Kasumi-1 (cell line): ENCODE data around the gene NEIL1.

Source experiments
- DNase-seq, 2 experiments: peaks; one replicate each; lab custom pipeline; 2025; lab: John Stamatoyannopoulos, UW

Gene NEIL1

DNA sequence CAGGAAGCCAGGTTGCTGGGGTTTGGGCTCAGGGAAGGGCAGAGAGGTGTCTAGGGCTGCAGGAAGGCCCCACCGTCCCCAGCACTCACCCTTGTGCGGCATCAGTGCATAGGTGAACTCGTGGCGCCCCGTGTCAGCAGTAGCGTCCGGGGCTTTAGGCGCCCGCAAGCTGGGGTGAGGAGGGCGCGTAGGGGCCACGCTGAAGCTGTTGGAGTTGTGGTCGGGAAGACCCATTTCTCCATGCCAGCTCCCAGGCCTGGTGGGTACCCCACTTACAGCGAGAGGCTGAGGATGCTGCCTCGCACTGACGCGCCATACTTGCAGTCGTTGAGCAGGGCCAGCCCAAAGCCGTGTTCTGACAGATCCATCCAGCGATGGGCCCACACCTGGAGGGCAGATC lies 9.7 kb downstream of the NEIL1 start:
- DNase-seq = no peak

DNA sequence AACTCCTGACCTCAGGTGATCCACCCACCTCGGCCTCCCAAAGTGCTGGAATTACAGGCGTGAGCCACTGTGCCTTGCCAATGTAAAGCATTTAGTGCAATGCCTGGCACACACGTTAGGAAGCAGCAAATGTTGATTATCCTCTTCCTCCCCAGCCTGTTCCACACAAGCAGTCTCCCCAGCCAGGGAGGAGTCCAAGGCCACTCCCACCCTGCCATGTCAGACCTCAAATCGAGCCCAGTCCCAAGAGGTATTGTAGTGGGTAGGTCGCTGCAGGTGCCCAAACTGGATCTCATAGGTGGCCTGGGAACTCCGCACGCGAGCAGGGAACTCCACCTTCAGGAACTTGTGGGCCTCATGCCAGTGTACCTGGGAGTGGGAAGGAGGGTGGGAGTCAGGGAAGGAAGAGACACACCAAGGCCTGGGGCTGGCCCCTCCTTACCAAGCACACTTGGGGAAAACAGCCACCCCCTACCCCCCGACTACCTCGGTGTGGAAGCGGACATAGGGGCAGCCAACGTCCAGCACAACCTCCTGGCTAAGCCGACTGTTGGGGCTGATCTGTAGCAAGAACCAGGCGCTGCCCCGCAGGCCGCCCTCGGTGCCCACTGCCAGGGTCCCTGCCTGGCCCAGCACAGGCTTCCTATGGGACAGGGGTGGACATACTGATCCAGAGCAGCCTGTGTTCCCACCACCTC lies 11.3 kb downstream of the NEIL1 start:
- DNase-seq = no peak

DNA sequence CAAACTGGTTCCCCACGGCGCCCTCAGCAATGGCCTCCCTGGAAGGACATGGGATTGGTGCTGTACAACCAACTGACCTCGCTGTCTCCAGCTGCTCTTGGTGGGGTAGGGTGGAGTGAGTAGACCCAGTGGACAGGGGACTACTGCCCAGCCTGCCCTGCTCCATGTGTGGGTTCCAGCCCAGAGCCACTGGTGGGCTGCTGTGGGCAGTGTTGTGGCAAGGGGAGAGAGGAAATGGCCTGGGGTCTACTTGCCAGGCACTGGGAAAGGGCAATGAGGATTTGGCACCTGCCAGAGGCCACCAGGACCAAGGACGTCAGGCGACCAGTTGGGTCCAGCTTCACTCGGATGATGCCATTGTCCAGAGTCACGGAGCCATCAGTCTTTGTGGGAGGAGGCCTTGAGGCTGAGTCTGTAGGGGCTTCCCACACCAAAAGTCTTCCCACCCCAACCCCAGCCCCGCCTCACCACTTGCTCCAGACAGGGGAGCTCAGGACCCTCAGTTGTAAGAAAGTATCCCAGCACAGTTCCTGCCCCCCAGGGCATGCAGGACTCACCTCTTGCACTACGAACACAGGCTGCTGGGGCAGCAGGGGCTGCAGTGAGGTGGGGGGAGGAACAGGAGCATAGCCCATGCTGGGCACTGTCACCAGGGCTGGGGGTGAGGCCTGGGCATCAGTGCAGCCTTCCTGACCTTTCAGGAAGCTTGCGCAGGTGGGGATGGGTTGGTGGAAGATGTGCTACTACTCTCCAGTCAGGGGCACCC lies 12.1 kb downstream of the NEIL1 start:
- DNase-seq = no peak

DNA sequence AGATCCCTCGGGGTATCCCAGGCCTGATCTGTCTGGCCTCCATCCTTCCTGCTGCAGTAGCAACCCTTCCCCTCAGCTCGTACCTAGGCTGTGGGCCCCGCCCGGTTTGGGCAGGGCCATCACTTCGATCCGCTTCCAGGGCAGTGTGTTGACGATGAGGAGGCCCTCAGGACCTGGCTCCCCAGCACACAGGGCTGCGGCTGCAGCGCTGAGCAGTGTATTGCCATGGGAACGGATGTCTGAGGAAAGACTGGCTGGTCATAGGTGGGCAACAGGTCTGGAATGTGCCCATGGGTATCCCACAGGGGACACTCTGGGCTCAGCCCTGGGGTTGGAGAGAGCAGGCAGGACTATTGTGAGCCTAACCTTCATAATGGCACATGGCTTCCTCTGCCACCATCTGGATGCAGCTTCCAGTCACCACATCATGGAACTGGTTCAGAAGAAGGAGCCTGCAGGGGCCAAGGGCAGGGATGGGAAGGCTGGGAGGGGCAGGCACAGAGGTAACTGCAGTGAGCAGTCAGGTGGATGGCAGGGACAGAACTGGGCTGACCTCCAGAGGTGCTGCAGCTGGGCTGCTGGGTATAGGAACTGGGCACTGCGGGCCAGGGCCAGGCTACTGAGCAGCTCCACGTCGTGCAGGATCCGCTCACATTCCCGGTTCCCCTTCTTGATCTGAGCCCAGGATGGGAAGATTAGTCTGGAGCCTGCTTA lies 12.9 kb downstream of the NEIL1 start:
- no peak for DNase-seq

DNA sequence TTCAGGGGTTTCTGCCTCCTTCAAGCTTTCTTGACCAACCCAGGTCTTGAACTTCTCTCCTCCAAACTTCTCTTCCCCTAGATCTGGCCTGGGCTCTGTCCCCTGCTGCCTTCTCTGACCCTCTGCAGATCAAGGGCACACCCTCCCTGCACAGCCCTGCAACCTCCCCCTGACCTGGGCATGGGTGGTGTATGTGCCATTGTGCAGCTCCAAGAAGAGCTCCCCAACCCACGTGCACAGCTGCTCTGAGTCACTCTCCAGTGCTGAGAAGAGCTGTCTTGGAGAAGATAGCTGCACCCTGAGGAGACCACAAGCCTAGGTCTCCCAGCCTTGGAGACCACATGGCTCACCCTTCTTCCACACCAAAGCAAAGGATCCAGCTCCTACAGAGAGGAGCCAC lies 13.6 kb downstream of the NEIL1 start:
- DNase-seq = no peak

DNA sequence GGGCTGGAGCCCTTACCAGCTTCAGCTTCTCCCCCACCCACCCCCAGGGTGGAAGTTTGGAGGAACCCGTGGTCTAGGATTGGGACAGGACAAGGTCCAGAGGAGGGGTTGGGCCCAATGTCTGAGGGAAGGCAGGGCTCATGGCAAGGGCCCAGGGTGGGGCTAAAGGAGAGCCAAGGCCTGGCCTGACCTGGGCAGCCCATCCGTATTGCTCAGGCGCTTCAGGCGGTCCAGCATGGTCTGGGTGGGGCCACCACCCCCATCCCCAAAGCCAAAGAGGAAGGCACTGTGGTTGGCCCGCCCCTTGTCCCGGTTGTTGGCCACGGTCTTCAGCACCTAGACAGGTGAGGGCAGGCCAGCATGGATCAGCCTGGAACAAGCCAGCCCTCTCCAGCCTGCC lies 14.0 kb downstream of the NEIL1 start:
- DNase-seq = no peak

DNA sequence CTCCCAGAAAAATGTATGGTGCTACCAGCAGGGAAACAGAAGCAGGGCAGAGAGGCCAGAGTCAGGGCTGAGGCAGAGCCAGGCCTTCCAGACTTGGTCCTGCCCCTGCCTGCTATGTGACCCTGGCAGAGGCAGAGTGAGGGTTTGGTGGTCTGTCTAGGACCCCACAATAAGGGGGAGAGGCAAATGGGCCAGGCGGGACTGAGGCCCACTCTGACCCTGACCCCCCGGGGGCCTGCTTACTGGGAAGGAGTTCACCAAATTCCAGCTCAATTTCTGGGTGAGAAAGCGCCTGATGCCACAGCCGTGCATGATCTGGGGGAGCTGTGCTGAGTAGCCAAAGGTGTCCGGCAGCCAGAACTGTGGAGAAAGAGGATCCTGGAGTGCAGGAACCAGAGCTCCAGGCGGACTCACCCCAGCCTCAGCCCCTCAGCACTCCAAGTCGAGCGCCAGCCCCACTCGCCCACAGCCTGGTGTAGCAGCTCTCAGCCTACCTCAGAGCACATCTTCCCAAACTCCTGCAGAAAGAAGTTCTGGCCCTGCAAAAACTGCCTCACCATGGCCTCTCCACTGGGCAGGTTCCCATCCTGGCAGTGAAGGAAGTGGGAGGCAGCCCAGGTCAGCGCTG lies 14.6 kb downstream of the NEIL1 start:
- DNase-seq = no peak

DNA sequence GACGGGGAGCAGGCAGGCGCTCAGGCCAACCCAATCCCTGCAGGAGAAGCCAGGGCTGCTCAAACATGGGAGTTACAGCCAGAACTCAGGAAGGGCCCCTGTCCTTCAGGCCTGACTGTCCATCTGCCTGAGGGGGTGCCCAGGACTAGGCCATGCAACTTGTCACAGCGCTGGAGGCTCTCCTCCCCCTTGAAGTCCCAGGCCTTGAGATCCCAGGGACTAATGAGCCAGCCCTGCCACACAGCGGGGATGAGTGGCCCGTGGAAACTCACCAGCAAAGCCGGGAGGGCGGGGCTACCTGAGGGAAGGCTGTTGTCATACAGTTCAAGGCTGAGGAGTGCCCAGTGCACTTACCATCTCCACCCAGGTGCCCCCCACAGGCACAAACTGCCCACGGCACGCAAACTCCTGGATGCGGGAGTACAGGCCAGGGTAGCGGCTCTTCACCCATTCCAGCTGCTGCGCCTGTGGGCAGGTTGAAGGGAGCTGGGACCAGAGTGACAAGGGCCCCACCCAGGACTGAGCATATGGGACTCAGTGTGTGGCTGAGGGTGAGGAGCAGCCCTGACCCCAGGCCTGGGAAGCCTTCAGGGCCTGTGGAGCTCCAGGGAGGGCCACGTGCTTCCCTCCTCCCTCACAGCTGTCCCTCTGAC lies 15.3 kb downstream of the NEIL1 start:
- DNase-seq = no peak

DNA sequence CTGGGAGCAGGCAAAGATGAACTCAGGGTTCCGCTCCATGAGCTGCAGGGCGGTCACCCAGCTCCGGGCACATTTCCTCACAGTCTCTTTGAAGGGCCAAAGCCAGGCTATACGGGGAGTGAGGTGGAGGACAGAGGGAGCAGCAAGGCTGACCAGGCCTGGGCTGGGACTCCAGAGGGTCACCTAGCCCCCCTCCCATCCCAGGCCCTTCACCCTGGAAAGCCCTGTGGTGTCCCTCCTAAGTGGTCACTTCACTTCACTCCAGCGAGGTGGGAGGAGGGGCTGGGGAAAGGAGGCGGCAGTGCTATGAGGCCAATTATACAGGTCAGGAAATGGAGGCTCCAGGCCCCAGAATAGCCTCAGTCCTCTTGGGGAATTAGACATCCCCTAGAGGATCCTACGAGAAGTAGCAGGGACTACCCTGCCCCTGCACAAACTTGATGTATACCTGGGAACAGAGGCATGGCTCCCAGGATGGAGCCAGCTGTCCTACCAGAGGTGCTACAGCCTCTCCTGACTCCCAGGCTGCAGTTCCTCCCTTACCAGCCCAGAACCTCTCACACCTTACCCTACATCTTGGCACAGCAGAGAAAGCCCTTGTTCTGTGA lies 15.9 kb downstream of the NEIL1 start:
- no peak for DNase-seq

DNA sequence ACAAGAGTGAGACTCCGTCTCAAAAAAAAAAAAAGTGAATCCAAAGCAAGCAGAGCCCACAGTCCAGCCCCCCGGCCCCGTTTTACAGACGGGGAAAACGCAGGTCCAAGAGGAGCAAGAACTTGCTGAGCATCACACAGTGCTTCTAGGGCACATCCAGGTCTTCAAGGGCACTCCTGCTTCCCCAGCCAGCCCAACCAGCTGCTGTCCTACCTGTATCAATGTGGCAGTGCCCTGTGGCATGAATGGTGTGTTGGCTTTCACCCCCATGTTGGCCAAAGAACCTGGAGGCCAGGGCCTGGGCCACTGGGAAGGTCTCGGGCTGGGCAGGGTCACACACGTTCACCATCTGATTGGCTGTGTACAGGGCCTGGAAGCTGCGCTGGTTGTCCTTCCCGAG lies 16.9 kb downstream of the NEIL1 start:
- DNase-seq = no peak

DNA sequence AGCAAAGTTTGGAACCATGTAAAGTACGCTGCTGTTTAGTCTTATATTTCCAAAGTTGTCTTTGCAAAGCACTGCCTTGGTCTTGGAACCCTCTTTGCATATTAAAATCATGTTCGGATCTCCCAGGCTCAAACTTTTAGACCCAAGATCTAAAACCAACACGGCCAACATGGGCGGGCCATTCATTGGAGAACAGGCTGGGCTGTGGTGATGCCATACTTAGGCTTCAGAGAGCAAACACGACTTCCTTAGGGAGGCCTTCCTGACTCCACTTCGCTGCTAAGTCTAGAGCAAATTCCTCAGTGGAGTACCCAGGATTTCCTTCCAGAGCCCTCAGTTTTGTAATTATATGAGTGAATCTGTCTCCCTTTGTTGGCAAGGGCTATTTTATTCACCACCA lies 18.0 kb downstream of the NEIL1 start:
- no peak for DNase-seq

DNA sequence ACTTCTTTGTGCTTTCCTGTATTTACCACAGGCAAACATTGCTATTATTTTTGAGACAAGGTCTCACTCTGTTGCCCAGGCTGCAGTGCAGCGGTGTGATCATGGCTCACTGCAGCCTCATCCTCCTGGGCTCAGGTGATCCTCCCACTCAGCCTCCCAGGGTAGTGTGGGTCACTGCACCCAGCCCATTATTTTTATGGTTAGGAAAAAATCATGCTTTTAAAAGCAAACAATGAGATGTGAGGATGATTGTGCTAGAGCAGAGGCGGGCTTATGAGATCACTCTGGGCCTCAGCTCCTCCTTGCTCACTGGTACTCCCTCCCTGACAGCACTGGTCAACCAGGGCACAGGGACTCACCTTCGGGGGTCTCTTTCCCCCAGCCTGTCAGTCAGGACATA lies 19.3 kb downstream of the NEIL1 start:
- no peak for DNase-seq

DNA sequence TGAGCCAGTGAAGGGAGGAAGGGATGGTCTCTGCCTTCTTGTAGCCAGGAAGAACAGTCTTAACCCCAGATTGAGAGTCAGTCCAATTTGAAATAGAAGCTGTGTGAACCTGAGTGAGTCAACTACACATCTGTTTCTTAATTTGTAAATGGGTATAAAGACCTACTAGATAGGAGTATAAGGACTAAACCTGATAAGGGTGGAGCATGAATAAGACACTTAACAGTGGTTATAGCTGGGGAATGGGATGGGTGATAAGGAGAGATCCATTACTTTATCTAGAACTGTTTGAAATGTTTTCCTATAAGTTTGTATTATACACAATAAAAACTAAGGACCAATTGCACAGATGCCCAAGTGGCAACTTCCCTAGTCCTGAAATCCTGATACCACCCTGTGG lies 20.2 kb downstream of the NEIL1 start:
- no peak for DNase-seq

DNA sequence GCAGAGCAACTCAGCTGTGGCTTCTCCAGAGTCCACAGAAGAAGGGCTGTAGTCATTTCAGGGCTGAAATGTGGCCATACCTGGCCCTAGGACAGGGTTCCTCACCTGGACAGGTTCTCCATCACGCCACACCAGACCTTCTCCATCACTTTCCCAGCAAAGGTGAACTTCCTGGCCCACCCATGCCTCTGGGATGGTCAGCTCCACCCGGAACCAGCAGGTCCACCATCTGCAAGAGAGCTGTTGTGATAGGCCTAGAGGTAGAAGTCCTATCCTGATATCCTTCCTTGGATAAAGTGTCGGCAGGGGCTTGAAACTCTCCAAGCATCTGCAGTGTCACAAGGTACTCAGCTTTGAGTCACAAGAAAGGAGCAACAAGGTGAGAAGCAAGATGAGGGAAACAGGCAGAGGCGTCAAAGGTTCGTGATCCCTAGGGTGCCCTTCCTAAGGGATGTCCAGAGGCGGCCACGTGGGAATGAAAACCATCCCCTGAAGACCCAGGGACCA lies 20.6 kb downstream of the NEIL1 start:
- no peak for DNase-seq

DNA sequence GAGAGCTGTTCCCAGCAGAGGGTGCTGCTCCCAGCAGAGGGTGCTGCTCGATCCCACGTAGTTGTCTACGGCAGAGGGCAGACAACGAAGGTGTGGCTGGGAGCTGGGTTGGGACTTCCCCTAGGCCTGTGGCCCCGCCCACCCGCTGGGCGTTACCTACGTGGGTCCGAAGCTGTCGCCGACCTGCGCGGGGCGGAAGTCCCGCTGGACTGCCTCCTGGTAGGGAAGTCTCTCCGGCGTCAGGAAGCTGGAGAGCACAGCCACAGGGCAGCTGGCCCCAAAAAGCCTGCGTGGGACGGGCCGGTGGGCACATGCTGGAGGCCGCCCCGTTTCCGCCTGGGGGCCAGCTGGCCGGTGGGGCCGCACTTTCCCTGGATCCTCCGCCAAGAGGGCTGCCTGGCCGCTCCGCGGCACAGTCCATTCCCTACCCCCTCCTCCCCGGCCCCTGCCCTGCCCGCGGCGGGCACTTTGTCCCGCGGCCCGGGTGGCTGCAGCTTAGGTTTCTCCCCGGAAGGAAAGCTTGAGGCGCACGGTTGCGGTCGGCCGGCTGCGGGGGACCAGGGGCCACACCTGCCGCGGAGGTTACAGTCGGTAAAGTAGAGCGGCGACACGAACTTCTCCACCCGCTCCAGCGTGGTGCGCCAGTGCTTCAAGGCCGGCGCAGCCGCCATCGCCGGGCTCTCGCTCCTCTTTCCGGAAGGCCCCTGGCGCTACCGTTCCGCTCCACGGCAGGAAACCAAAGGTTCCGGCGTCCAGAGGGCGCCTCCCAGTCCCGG lies 21.3 kb downstream of the NEIL1 start, which contains the start of gene MAN2C1:
Gene MAN2C1 (minus strand): TSS at position 695 of the 776 bp plus-strand sequence. CDS start 24 bp downstream, at position 671.
- DNase-seq = peak; percentile 94 to 95

DNA sequence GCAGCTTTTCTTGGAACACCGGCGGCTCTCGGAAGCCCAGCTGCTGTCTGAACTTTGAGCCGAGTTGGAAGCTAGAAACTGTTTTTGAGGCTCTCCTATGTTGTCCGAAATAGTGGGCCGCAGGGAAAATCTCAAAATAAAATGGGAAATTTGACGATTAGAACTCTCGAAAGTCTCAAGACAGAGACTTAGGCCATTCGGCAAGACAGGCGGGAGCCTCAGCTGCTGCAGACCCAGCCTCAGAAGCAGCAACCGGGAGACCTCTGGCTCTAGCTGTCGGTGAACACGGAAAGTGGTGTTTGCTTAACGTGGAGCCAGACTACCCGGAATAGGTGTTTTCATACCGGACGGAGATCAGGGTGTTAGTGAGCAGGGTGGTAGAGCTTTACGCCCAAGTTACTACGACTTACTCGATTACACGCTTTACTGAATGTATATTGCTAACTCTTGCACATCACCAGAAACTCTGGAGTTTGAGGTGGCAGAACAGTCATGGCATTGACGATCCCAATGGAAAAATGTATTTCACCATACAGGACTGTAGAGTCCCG lies 21.9 kb downstream of the NEIL1 start:
- peak in 1 of 2 experiments; percentile 66 for DNase-seq

DNA sequence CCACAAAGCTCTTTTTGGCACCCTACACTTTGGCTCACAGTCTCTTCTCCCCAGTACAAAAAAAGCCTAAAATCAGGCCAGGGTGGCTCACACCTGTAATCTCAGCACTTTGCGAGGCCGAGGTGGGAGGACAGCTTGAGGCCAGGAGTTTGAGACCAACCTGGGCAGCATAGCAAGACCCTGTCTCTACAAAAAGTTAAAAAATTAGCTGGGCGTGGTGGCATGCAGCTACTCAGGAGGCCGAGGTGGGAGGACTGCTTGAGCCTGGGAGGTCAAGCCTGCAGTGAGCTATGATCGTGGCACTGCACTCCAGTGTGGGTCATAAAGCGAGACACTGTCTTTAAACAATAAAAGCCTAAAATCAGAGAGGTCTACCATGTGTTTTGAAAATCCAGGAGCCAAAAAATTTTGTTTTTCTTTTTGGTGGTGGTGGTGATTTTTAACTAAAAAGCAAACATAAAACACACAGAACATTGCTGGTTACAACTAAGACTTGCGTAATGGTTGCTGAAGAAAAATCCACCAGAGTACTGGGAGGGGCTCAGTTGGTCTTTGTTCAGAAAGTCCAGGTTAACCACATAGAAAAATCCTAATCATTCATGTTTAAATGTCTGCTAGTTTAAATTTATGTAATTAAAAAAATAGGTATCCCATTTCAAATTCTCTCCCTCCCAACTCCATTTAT lies 23.2 kb downstream of the NEIL1 start:
- DNase-seq = no peak

DNA sequence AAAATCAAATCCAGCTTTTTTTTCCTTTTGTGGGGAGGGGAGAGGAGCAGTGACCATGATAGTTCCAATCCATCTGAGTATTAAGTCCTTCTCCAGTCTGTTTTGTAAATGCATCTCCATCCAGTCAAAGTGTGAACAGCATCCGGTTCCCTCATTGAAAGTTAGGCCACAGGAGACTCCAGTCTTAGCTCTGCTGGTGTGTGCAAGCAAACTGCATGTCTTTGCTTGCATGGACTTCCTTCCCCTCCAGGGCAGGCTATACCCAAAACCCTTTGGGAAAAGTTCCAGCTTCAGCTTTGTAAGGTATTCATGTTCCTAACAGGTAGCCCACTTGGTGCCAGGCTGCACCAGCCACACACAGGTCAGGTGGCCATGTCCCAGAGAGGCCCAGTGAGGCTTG lies 24.6 kb downstream of the NEIL1 start:
- DNase-seq = no peak

DNA sequence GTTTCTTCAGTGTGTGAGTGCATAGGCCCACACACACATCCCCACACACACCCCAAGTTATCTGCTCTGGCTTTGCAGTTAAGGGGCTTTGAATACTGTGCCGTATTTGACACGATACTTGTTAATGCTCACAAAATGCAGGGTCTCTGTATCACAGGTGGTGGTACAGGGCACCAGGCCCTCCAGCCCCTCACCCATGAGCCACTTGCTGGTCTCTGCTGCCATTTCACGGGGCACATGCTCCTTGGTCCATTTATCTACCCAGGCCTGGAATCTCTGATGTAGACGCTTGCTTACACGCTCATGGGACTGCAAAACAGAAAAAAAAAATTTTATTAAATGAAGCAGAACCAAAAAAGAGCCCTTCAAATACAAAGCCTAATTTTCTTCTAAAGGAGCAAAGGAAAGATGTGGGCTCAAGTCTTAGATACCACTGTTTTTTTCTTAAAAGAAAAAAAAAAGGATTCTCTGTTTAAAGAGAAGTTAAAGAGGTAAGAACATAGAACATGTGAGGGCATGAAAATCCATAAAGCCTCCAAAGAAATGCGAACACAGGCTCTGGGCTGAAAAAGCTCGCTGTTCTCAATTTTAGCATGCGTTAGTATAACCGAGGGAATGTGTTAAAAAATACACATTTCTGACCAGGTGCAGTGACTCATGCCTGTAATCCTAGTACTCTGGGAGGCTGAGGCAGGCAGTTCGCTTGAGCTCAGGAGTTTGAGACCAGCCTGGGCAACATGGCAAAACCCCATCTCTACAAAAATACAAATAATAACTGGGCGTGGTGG lies 25.3 kb downstream of the NEIL1 start:
- no peak for DNase-seq
